GM23248 (cell line): Measurements from ENCODE around the gene MED9. TPM values are rescaled to one million over a fixed set of nuclear protein-coding genes. Genes with fewer than 3 reads are reported as not detected.

Experiments
- DNase-seq: peaks from one replicate; pipeline ENCODE4 v3.0.0-alpha.2; 2015
- H2AFZ ChIP-seq: fragments of 200-600 bp; sonication (generic); 2 replicates; pipeline ENCODE4 v1.6.1; 2016; ENCODE audit warnings: antibody characterized with exemption
- H3F3A ChIP-seq: fragments of 200-600 bp; sonication (generic); 2 replicates; pipeline ENCODE4 v1.6.1; 2016; ENCODE audit warnings: mild to moderate bottlenecking, antibody characterized with exemption, mixed run types; ENCODE audit not compliant: insufficient read depth
- H3K27ac ChIP-seq: fragments of 200-600 bp; sonication (generic); 2 replicates; pipeline ENCODE4 v1.5.1; 2016; ENCODE audit warnings: mild to moderate bottlenecking
- H3K27me3 ChIP-seq: fragments of 200-600 bp; sonication (generic); replicated peaks from 2 replicates; pipeline ENCODE4 v1.6.1; 2016; ENCODE audit warnings: mild to moderate bottlenecking; ENCODE audit not compliant: insufficient read depth
- H3K36me3 ChIP-seq: fragments of 200-600 bp; sonication (generic); 2 replicates; pipeline ENCODE4 v1.6.1; 2016; ENCODE audit warnings: low read depth, mild to moderate bottlenecking
- H3K4me1 ChIP-seq: fragments of 200-600 bp; sonication (generic); 2 replicates; pipeline ENCODE4 v1.6.1; 2016; ENCODE audit warnings: mild to moderate bottlenecking; ENCODE audit not compliant: insufficient read depth
- H3K4me2 ChIP-seq: fragments of 200-600 bp; sonication (generic); one replicate; pipeline ENCODE4 v1.6.1; 2016; ENCODE audit warnings: mild to moderate bottlenecking; ENCODE audit not compliant: unreplicated experiment
- H3K4me3 ChIP-seq: fragments of 200-600 bp; sonication (generic); 2 replicates; pipeline ENCODE4 v1.5.1; 2016; ENCODE audit warnings: mild to moderate bottlenecking
- H3K79me2 ChIP-seq: fragments of 200-600 bp; sonication (generic); 2 replicates; pipeline ENCODE4 v1.6.1; 2016; ENCODE audit warnings: mild to moderate bottlenecking; ENCODE audit not compliant: insufficient read depth
- H3K9ac ChIP-seq: fragments of 200-600 bp; sonication (generic); 2 replicates; pipeline ENCODE4 v1.6.1; 2016; ENCODE audit warnings: mild to moderate bottlenecking
- H3K9me2 ChIP-seq: fragments of 200-600 bp; sonication (generic); 2 replicates; pipeline ENCODE4 v1.6.1; 2016; ENCODE audit warnings: mixed run types, mild to moderate bottlenecking, moderate library complexity; ENCODE audit not compliant: insufficient read depth
- H3K9me3 ChIP-seq: fragments of 200-600 bp; sonication (generic); one replicate; pipeline ENCODE4 v1.6.1; 2017; ENCODE audit warnings: low read depth
- H4K20me1 ChIP-seq: fragments of 200-600 bp; sonication (generic); 2 replicates; pipeline ENCODE4 v1.6.0; 2016; ENCODE audit not compliant: insufficient read depth
- EZH2 ChIP-seq: fragments of 200-600 bp; sonication (generic); IDR thresholded peaks from 2 replicates; pipeline ENCODE4 v1.6.1; 2018; ENCODE audit warnings: antibody characterized with exemption, mild to moderate bottlenecking; ENCODE audit not compliant: insufficient read depth, poor library complexity, severe bottlenecking
- EZH2phosphoT487 ChIP-seq: fragments of 200-600 bp; sonication (generic); IDR thresholded peaks from 2 replicates; pipeline ENCODE4 v1.6.1; 2018; ENCODE audit warnings: antibody characterized with exemption, moderate library complexity, mild to moderate bottlenecking, low read depth; ENCODE audit not compliant: insufficient read depth
- WGBS, 2 experiments: methylation state at CpG; one replicate each; pipeline ENCODE4 v1.1.6; 2015 to 2017; ENCODE audit warnings: low lambda C conversion rate in 2 of 2, low coverage in 1 of 2; ENCODE audit errors: missing lambda C conversion rate in 2 of 2; 5-methylcytosine and 5-hydroxymethylcytosine counted together
- in situ Hi-C: fragments of 300-500 bp; cut with MboI; formaldehyde crosslinking; loops from 2 replicates; pipeline ENCODE4 v1.15.0; 2020
- polyA plus RNA-seq: library from polyadenylated mRNA; unstranded; fragments of >200 nt; fragmentation: Nextera tagmentation; extraction: Ambion mirVana; gene quantifications from 2 replicates; pipeline ENCODE4 v1.2.1, GENCODE V29; 2016
- total RNA-seq: library from RNA; depleted of rRNA; stranded (reverse); fragments of >200 nt; shearing (Covaris generic); gene quantifications from 2 replicates; pipeline ENCODE4 v1.2.3, GENCODE V29; 2014

MED9 gene
- total and polyA plus RNA-seq, 2 experiments from 2014 or later: 10.0 to 10.3 TPM

DNA sequence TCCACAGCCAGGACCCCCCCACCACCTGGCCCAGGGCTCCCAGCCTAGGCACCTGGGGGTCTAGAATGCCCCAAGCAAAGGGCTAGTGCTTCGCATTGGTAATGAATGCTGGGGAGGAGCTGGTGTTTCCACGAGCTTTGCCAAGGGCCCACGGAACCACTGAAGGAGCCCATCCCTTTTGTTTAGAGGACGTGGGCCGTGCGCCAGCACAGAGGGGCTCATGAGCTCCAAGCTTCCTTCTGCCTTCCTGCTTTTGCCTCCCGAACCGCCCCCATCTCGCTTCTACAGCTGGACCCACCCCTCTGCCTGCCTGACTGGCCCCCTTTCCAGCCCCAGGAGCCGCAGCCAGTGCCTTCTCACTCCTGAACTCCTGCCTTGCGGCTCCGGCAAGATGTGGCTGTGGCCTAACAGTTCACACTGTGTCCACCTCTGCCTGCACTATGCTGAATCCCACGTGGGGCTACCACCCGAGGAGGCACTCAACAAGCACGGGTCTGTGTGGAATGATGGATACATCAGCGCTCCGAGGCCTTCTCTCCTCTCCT, 51.2 kb downstream of the MED9 start:
- DNase-seq: no peak
- no peak overlapping the region for H3K4me2 ChIP-seq
- WGBS, 2 experiments: 85 to 91% methylated on average over 13 to 17 of the region's 17 CpGs
- TF ChIP-seq EZH2phosphoT487 (no peak), EZH2 (no peak)
- H3K9ac ChIP-seq: no peak overlapping the region
- no peak overlapping the region for H2AFZ ChIP-seq
- no peak overlapping the region for H3K27ac ChIP-seq
- H3K4me1 ChIP-seq: no peaks in the 10 kb centered on the region
- H3K36me3 ChIP-seq: no peaks in the 10 kb centered on the region
- H4K20me1 ChIP-seq: no peaks in the 10 kb centered on the region
- H3K4me3 ChIP-seq: no peak overlapping the region
- no peaks in the 10 kb centered on the region for H3K79me2 ChIP-seq
- no peaks in the 10 kb centered on the region for H3K27me3 ChIP-seq
- no peaks in the 10 kb centered on the region for H3K9me2 ChIP-seq
- no peaks in the 10 kb centered on the region for H3K9me3 ChIP-seq
- in situ Hi-C loops: no loop called here
- H3F3A ChIP-seq: no peaks in the 10 kb centered on the region

DNA sequence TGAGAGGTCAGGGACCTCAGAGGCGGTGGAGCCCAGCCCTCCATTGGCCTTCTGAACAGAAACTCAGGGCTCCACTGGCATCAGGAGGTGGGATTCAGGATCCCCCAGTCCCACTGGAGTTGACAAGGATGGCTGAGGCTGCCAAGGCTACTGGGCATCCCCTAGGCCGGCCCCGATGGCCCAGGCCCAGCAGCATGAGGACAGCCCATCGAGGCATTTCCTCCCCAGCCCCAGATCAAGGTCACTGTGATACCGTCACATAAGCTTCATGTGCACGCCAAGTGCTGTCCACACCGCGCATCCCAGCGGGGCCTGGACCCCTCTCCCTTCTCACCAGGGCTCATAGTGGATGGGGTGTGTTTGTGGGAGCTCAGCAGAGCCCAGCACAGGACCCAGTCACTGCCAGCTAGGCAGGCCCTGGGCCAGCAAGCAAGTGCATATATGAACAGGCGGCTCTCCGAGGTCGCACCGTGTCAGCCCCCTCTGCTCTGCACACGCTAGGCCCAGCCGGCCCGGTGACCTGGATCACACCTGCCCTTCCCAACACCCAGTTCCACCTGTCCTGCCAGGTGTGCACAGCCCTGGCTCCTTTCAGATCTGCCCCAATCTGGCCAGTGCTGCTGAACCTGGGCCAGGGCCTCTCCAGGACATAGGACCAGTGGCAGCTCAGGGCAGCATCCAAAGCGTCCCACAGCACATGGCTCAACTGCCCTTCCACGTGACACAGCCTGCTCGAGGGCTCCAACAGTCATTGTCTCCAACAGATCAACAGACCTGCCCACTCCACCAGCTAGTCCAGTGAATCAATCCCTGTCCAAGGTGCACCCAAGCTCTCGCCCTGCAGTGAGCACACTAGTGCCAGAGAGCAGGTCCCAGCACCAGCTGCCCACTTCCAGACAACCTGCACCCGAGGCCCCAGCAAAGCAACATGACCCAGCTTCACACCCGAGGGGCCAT, 52.2 kb downstream of the MED9 start:
- no peak for DNase-seq
- no peaks in the 10 kb centered on the region for H3F3A ChIP-seq
- H3K9me2 ChIP-seq: no peaks in the 10 kb centered on the region
- H4K20me1 ChIP-seq: no peaks in the 10 kb centered on the region
- H3K27me3 ChIP-seq: no peaks in the 10 kb centered on the region
- H3K36me3 ChIP-seq: no peaks in the 10 kb centered on the region
- H3K4me1 ChIP-seq: no peaks in the 10 kb centered on the region
- no peak overlapping the region for H3K4me2 ChIP-seq
- TF ChIP-seq EZH2: no peak
- no peak for TF ChIP-seq EZH2phosphoT487
- H3K9me3 ChIP-seq: no peaks in the 10 kb centered on the region
- WGBS, 2 experiments: 83 to 84% methylated on average over 21 of the region's 22 CpGs
- H3K9ac ChIP-seq: no peak overlapping the region
- no peak overlapping the region for H2AFZ ChIP-seq
- H3K79me2 ChIP-seq: no peaks in the 10 kb centered on the region
- no peak overlapping the region for H3K4me3 ChIP-seq
- in situ Hi-C loops: no loop called here
- no peak overlapping the region for H3K27ac ChIP-seq

DNA sequence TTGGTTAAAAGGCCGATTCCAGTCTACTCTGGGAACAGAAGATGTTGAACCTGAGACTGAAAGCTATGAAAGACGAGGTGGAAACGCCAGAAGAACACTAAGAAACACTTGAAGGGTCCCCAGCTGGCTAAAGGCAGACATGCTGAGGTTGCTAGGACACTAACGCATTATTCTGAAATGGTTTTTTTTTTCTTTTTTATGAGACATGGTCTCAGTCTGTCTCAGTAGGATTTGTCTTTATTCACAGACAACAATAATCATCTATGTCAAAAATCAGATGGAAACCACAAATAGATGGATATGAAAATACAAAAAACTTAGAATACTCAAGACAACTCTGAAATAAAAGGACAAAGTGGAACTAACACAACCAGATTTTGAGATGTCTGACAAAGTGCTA, 54.4 kb downstream of the MED9 start:
- H3K27ac ChIP-seq: no peak overlapping the region
- H3K9me3 ChIP-seq: no peaks in the 10 kb centered on the region
- 71 to 77% methylated on average over 4 of the region's 4 CpGs for WGBS, 2 experiments
- in situ Hi-C loops: no loop called here
- no peak overlapping the region for H3K9ac ChIP-seq
- H3K79me2 ChIP-seq: no peaks in the 10 kb centered on the region
- no peak overlapping the region for H3K4me3 ChIP-seq
- H3K9me2 ChIP-seq: no peaks in the 10 kb centered on the region
- H4K20me1 ChIP-seq: no peaks in the 10 kb centered on the region
- H3F3A ChIP-seq: no peaks in the 10 kb centered on the region
- H3K27me3 ChIP-seq: no peaks in the 10 kb centered on the region
- H3K4me1 ChIP-seq: no peaks in the 10 kb centered on the region
- no peaks in the 10 kb centered on the region for H3K36me3 ChIP-seq
- no peak overlapping the region for H3K4me2 ChIP-seq
- no peak for TF ChIP-seq EZH2phosphoT487
- no peak for TF ChIP-seq EZH2
- DNase-seq: no peak
- H2AFZ ChIP-seq: no peak overlapping the region

DNA sequence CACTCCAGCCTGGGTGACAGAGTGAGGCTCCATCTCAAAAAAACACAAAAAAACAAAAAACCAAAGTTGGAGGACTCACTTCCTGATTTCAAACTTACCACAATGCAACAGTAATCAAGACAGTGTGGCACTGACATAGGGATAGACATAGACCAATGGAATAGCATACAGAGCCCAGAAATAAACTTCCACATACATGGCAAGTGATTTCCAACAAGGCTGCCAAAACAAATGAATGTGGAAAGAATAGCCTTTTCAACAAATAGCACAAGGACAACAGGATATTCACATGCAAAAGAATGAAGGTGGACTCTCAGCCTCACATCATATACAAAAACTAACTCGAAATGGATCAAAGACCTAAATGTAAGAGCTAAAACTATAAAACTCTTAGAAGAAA, 56.2 kb downstream of the MED9 start:
- WGBS, 2 experiments: 96 to 97% methylated on average over 1 of the region's 1 CpG
- no peak for TF ChIP-seq EZH2phosphoT487
- no peak for TF ChIP-seq EZH2
- Histone ChIP-seq H3K9me3 (no peaks in the 10 kb centered on the region), H3K4me1 (no peaks in the 10 kb centered on the region), H3K27ac (no peak overlapping the region), H3K27me3 (no peaks in the 10 kb centered on the region), H3K9ac (no peak overlapping the region), H3K4me2 (no peak overlapping the region), H3F3A (no peaks in the 10 kb centered on the region), H2AFZ (no peak overlapping the region), H3K9me2 (no peaks in the 10 kb centered on the region), H3K79me2 (no peaks in the 10 kb centered on the region), H3K4me3 (no peak overlapping the region), H3K36me3 (no peaks in the 10 kb centered on the region), H4K20me1 (no peaks in the 10 kb centered on the region)
- in situ Hi-C loops: no loop called here
- DNase-seq: no peak
